Right ventricle myocardium inferior (tissue), 1 donor: ENCODE results near the gene MYH1. TPM values are rescaled to one million over a fixed set of nuclear protein-coding genes. Genes with fewer than 3 reads are reported as not detected.

Source experiments
- ATAC-seq: fragments of 200-7000 bp; cut with Tn5 transposase; one replicate; pipeline ENCODE4 v1.9.1; 2020; ENCODE audit warnings: mild to moderate bottlenecking, moderate library complexity
- DNase-seq: peaks from one replicate; pipeline ENCODE4 v3.0.0; 2021; ENCODE audit errors: missing footprints
- intact Hi-C: fragments of 100-400 bp; cut with DNase I; formaldehyde crosslinking; loops from one replicate; pipeline ENCODE4 v1.11.0; 2022
- total RNA-seq: library from RNA; stranded (reverse); fragmentation: NEBNext Ultra II Directional; extraction: Animal tissue kit (Norgen Biotek cat#: 25700); gene quantifications from one replicate; pipeline ENCODE4 v1.2.1, GENCODE V29; 2021
- donor health status: DM: no; HTN: yes; CAD: no; lungs with severe emphysema.

The MYH1 gene
- total RNA-seq, 1 donor from 2014 or later: not detected

GRCh38 chr17:10512856-10513255 lies 5.5 kb downstream of the MYH1 start:
- no peak for ATAC-seq
- DNase-seq: no peak
- intact Hi-C loops: no loop called here

DNA sequence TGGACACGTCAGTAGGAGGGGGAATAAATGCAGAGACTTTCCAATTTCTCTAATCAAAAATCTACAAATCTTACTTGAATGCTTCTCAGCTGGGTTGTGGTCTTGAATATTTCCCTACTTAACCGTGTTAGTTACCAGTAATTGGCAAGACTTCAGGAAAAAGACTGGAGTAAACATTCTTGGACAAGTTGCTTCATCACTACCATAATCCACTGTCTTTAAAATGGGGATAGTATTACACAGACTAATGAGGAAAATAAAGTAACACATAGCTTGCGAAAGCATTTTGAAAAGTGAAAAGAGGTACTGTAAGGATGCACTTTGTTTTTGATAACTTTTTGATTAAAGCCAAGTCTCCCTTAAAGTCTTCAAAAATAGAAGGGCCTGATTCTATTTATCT lies 18.4 kb downstream of the MYH1 start:
- intact Hi-C loops: no loop called here
- ATAC-seq (no peak), DNase-seq (no peak)

- no peak for ATAC-seq
- intact Hi-C loops: no loop called here
Measured at GRCh38 chr17:10492004-10492403, 26.3 kb downstream of the MYH1 start.

GRCh38 chr17:10482252-10482651 lies 36.1 kb downstream of the MYH1 start:
- ATAC-seq (no peak), DNase-seq (no peak)
- intact Hi-C loops: no loop called here

More at GRCh38 chr17:10492004-10492403, 26.3 kb downstream of the MYH1 start:
- DNase-seq: no peak

GRCh38 chr17:10477701-10478100 lies 40.6 kb downstream of the MYH1 start:
- intact Hi-C loops: no loop called here
- ATAC-seq (no peak), DNase-seq (no peak)

DNA sequence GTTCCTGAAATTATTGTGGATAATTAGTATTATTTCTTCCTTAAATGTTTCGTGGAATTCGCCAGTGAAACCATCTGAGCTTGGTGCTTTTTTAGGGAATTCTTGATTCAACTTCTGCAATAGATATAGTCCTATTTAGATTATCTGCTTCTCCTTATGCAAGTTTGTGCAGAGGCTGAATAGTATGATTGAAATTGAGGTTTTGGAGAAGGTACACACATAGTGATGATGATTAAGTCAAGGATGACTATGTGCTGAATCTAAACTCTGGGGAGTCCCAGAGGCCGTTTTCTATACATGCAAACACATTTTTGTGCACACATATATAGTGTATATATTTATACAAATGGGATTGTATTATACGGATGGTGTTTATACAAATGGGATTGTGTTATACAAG lies 43.8 kb downstream of the MYH1 start:
- no peak for ATAC-seq
- intact Hi-C loops: no loop called here
- no peak for DNase-seq

DNA sequence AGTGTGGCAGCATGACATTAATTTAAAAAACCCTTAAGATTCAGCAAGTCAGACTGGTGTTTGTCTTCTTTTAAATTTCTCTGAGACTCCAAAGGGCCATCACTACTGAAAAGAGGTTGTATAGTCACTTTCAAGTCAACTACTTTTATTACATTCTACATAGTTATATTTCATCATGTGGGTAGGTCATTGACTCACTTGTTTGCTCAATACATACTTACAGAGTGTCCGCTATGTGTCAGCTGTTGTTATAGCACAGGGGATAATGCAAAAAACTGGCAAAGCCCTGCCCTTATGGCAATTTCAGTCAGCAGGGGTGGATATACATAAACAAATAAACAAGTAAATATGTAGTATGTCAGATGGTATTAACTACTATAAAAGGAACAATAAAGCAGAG lies 46.5 kb downstream of the MYH1 start:
- ATAC-seq: no peak
- DNase-seq: no peak
- intact Hi-C loops: no loop called here

- no peak for DNase-seq
- intact Hi-C loops: no loop called here
Measured at GRCh38 chr17:10469459-10469858, 48.9 kb downstream of the MYH1 start, which contains the start of gene MYH4. Gene MYH4 (minus strand): TSS chr17:10469559. CDS start chr17:10466745, 2,814 bp downstream.

DNA sequence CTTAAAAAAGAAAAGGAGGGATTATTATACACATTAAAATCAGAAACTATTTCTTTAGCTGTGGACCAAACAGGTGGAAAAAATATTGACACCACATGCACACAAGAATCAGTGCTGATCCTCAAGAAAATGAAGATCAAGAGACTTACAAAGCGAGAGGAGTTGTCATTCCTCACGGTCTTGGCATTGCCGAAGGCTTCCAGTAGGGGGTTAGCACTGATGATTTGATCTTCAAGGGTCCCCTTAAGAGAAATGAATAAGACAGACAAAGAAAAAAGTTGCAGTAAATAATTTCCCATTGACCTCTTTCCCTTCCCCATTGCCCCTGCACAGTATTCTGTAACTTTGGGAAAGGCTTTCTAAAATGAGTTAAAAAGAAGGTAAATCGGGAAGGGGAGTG lies 54.9 kb downstream of the MYH1 start:
- no peak for DNase-seq
- no peak for ATAC-seq
- intact Hi-C loops: no loop called here

More at GRCh38 chr17:10469459-10469858, 48.9 kb downstream of the MYH1 start, which contains the start of gene MYH4:
- no peak for ATAC-seq

DNA sequence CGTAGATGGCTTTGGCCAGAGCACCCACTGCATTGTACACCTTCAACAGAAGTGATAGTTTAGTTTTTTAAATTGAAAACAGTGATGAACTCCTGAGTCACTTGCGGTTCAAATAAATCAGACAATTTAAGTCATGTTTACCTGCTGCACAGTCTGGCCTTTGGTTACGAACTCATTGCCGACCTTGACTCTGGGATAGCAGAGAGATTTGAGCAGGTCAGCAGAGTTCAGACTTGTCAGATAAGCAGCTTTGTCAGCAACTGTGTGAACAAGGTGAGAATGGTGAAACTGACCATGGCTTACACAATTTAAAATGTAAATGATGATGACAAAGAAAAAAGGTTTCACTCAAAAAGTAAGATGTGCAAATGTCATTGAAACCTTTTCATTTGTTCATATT lies 58.3 kb downstream of the MYH1 start:
- DNase-seq: no peak
- no peak for ATAC-seq
- intact Hi-C loops: no loop called here

GRCh38 chr17:10458701-10459100 lies 59.6 kb downstream of the MYH1 start:
- ATAC-seq (no peak), DNase-seq (no peak)
- intact Hi-C loops: no loop called here

GRCh38 chr17:10457952-10458351 lies 60.4 kb downstream of the MYH1 start:
- DNase-seq: no peak
- intact Hi-C loops: no loop called here
- ATAC-seq: no peak

DNA sequence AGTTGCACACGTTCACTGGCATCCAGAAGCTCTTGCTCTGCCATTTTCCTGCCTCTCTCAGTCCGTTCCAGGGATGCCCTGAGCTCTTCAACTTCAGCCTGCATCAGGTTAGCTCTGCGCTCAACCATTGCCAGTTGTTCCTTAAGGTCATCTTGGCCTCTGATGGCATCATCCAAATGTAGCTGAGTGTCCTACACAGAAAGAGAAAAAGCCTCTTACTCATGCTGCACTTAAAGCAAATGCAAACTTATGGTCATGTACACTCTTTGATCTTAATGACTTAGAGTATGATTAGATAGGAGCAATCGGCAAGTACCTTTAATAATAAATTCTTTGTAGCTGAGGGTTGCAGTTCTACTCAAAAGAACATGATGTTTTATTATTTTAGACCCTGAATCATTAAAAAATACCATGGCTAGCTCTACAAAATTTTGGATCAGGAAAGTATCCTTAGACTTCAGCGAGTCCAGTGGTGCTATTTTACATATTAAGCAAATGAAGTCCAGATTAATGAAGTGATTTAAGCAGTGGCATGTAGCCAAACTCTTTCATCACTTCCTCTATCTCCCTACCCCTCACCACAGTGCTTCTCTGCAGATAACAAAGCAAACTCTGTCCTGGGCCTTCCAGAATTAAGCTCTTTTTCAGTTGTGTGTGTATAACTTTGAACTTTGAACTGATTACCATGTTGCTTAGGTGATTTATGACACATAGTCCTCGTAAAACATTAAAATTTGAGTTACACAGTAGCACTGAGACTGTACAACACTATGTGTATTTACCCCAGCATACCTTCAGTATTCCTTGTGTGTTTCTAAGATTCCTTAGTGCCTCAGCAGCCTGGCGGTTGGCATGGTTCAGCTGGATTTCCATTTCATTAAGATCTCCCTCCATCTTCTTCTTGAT lies 71.1 kb downstream of the MYH1 start:
- no peak for DNase-seq
- intact Hi-C loops: no loop called here
- ATAC-seq: no peak

Other genes starting within 250 kb of the MYH1 start
- gene MYH13, start 145.5 kb downstream of the MYH1 start, total RNA-seq: not detected
- not detected for gene MYH8, start 96.6 kb downstream of the MYH1 start, total RNA-seq
- not detected for gene MYH4, start 49.0 kb downstream of the MYH1 start, total RNA-seq
- gene MYH2, start 31.1 kb upstream of the MYH1 start, total RNA-seq: not detected
- gene MYH3, start 138.8 kb upstream of the MYH1 start, total RNA-seq: 0.43 TPM
- gene SCO1, start 179.0 kb upstream of the MYH1 start, total RNA-seq: 30.9 TPM
- gene ADPRM, start 179.1 kb upstream of the MYH1 start, total RNA-seq: 3.8 TPM
- 9.8 TPM for gene TMEM220, start 211.5 kb upstream of the MYH1 start, total RNA-seq